Fibroblast of villous mesenchyme (primary cell): ENCODE data around the gene FXYD3. TPM values are rescaled to one million over a fixed set of nuclear protein-coding genes. Genes with fewer than 3 reads are reported as not detected.

Source experiments
- DNase-seq: peaks from one replicate; pipeline ENCODE4 v3.0.0-alpha.2; 2010; ENCODE audit warnings: low read depth
- H3K4me3 ChIP-seq: 2 replicates; pipeline ENCODE4 v1.5.1; 2011; ENCODE audit warnings: low read depth, mild to moderate bottlenecking, low read length
- CTCF ChIP-seq: IDR thresholded peaks from 2 replicates; pipeline ENCODE4 v1.5.1; 2012; ENCODE audit warnings: low read depth, mild to moderate bottlenecking, low read length; ENCODE audit not compliant: insufficient read depth
- total RNA-seq: library from RNA; depleted of rRNA; stranded (reverse); fragments of >200 nt; gene quantifications from 2 replicates; pipeline ENCODE4 v1.2.3, GENCODE V29; 2012

Gene FXYD3
- total RNA-seq, 1 donor = not detected

GRCh38 chr19:35093430-35093829 is 22.2 kb upstream of the FXYD3 start:
- no peak for DNase-seq
- H3K4me3 ChIP-seq = no peak overlapping the region
- TF ChIP-seq CTCF = no peak

DNA sequence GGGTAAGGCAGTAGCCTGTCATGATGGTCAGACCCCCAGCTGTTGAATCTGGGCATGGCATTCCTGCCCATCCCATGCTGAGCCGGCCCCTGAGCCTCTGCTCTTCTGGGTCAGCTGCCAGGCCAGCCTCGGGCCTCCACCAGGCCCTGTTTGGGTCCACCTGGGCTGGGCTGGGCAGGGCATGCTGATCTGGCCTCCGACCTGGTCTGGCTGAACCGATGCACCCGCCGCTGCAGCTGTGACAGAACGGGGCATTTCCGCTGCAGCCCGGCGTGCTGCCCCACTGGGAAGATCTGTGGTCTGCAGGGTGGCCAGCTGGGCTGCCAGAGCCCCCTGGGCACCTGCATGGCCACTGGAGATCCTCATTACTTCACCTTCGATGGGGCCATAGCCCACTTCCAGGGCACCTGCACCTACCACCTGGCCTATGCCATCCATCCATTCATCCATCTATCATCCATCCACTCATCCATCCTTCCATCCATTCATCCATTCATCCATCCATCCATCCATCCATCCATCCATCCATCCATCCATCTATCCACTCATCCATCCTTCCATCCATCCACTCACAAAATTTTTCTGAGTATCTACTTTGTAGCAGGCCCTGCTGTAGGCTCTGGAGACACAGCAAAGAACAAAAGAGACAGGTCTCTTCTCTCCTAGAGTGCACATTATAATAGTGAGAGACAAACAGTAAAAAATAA is 21.5 kb upstream of the FXYD3 start:
- H3K4me3 ChIP-seq = no peak overlapping the region
- no peak for TF ChIP-seq CTCF
- no peak for DNase-seq

- no peak overlapping the region for H3K4me3 ChIP-seq
- no peak for DNase-seq
- no peak for TF ChIP-seq CTCF
Observed at GRCh38 chr19:35094656-35095055, 21.0 kb upstream of the FXYD3 start.

DNA sequence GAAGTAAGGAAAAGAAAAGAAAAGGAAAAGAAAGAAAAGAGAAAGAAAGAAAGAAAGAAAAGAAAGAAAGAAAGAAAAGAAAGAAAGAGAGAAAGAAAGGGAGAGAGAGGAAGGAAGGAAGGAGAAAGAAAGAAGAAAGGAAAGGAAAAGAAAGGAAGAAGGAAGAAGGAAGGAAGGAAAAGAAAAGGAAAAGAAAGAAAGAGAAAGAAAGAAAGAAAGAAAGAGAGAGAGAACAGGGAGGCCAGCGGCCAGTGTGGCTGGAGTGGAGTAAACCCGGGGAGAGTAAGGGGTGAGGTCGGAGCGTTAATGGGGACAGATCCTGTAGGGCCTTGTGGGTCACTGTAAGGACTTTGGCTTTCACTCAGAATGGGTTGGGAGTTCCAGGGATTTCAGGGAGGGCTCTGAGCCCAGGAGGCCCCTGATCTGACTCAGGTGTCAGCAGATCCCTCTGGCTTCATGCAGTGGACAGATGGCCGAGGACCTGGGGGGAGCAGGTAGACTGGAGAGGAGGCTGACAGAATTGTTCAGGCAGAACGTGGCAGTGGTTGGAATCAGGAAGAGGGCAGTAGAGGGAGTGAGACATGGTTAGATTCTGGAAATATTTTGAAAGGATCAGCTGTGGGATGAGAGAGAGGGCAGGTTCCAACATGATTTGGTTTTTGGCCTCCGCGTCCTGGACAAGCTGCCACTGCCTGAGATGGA is 19.8 kb upstream of the FXYD3 start:
- H3K4me3 ChIP-seq = no peak overlapping the region
- TF ChIP-seq CTCF = no peak
- DNase-seq = no peak

DNA sequence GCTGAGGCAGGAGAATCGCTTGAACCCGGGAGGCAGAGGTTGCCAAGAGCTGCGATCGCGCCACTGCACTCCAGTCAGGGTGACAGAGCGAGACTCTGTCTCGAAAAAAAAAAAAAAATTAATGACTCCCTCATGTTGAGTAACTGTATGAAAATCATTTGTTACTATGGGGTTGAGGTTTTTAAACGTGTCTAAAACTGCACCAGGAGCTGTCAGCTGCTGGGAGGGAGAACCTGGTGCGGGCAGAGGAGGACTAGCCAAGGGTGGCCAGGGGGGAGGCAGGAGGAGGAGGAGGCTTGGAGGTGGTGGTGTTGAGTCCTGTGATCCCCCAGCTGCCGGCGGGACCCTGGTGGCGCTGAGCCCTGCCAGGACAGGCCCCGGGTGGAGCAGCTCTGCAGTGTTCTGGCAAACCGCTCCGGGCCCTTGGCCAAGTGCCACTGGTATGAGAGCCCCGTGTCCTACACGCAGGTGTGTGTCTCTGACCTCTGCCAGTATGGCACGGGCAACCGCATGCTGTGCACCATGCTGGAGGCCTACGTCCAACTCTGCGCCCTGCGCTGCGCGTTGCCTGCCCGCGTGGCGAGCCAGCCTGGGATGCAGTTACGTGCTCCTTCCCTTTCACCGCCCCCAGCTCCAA is 17.1 kb upstream of the FXYD3 start:
- DNase-seq = no peak
- no peak for TF ChIP-seq CTCF
- no peak overlapping the region for H3K4me3 ChIP-seq

- no peak for DNase-seq
- TF ChIP-seq CTCF = no peak
- H3K4me3 ChIP-seq = no peak overlapping the region
Observed at GRCh38 chr19:35099155-35099896, 16.3 kb upstream of the FXYD3 start.
